ENCODE data around the gene NXPH4. TPM values are rescaled to one million over a fixed set of nuclear protein-coding genes. Genes with fewer than 3 reads are reported as not detected.

The NXPH4 gene
- total RNA-seq, 4 donors from 2014 or later = not detected

GRCh38 chr12:57232156-57232756 lies 15.7 kb downstream of the NXPH4 start:
- Histone ChIP-seq H3K4me3 (no peak overlapping the region), H3K9me3 (no peaks in the 10 kb centered on the region), H3K4me1 (peaks cover 10 to 12% of the 10 kb centered on the region in 2 donors), H3K27ac (no peak overlapping the region), H3K27me3 (peaks cover 7 to 12% (median 11%) of the 10 kb centered on the region in 3 donors), H3K36me3 (peaks cover 0 to 18% of the 10 kb centered on the region in 2 donors)
- ATAC-seq = no peak
- no peak for TF ChIP-seq POLR2A (IDR thresholded peaks at IDR 0.05)
- TF ChIP-seq CTCF (IDR thresholded peaks at IDR 0.05 in 4 of 5, conservative IDR thresholded peaks at IDR 0.05 in 1 of 5) = no peak
- intact Hi-C loops (cut with DNase I; ENCODE audit: low total_unique reads) (no loop called here), in situ Hi-C loops (cut with MboI; ENCODE audit: low sequenced_read_pairs in 4 of 4) (no loop called here)
- DNase-seq = no peak

- Histone ChIP-seq H3K9me3 (no peaks in the 10 kb centered on the region), H3K27me3 (peaks cover 17 to 21% (median 19%) of the 10 kb centered on the region in 3 donors), H3K4me3 (no peak overlapping the region), H3K4me1 (peaks cover 10 to 18% of the 10 kb centered on the region in 2 donors), H3K36me3 (peaks cover 0 to 18% of the 10 kb centered on the region in 2 donors), H3K27ac (peak overlapping the region in 1 of 4 donors; percentile 59)
- ATAC-seq (no peak), DNase-seq (no peak)
- in situ Hi-C loops (cut with MboI; ENCODE audit: low sequenced_read_pairs in 4 of 4) (no loop called here), intact Hi-C loops (cut with DNase I; ENCODE audit: low total_unique reads) (no loop called here)
- no peak for TF ChIP-seq POLR2A (IDR thresholded peaks at IDR 0.05)
- no peak for TF ChIP-seq CTCF (IDR thresholded peaks at IDR 0.05 in 4 of 5, conservative IDR thresholded peaks at IDR 0.05 in 1 of 5)
These were observed 17.0 kb downstream of the NXPH4 start for GRCh38 chr12:57233357-57234232.

- in situ Hi-C loops (cut with MboI; ENCODE audit: low sequenced_read_pairs in 4 of 4) = no loop called here
- intact Hi-C loops (cut with DNase I; ENCODE audit: low total_unique reads) = no loop called here
- Histone ChIP-seq H3K9me3 (no peaks in the 10 kb centered on the region), H3K4me3 (no peak overlapping the region), H3K4me1 (peaks cover 14 to 18% of the 10 kb centered on the region in 2 donors), H3K27me3 (peaks cover 17 to 21% (median 19%) of the 10 kb centered on the region in 3 donors), H3K27ac (peak overlapping the region in 3 of 4 donors; percentile 59 to 68 (median 62)), H3K36me3 (peaks cover 0 to 18% of the 10 kb centered on the region in 2 donors)
- DNase-seq (no peak), ATAC-seq (no peak)
- TF ChIP-seq POLR2A (IDR thresholded peaks at IDR 0.05) = no peak
- TF ChIP-seq CTCF (IDR thresholded peaks at IDR 0.05 in 4 of 5, conservative IDR thresholded peaks at IDR 0.05 in 1 of 5) = no peak
These were observed 17.6 kb downstream of the NXPH4 start for GRCh38 chr12:57234233-57234570.

- ATAC-seq = no peak
- in situ Hi-C loops (cut with MboI; ENCODE audit: low sequenced_read_pairs in 4 of 4) = no loop called here
- intact Hi-C loops (cut with DNase I; ENCODE audit: low total_unique reads) = no loop called here
- Histone ChIP-seq H3K27ac (peak overlapping the region in 3 of 4 donors; percentile 59 to 68 (median 62)), H3K4me3 (no peak overlapping the region), H3K36me3 (peaks cover 0 to 18% of the 10 kb centered on the region in 2 donors), H3K27me3 (peaks cover 17 to 21% (median 19%) of the 10 kb centered on the region in 3 donors), H3K9me3 (no peaks in the 10 kb centered on the region), H3K4me1 (peaks cover 14 to 22% of the 10 kb centered on the region in 2 donors)
- TF ChIP-seq CTCF (IDR thresholded peaks at IDR 0.05 in 4 of 5, conservative IDR thresholded peaks at IDR 0.05 in 1 of 5) = no peak
- no peak for TF ChIP-seq POLR2A (IDR thresholded peaks at IDR 0.05)
- no peak for DNase-seq
These were observed 18.0 kb downstream of the NXPH4 start for GRCh38 chr12:57234571-57235016.

Data from gastrocnemius medialis (tissue), 4 donors.